GM19455 (cell line): ENCODE data around the gene CDKAL1.
A peak's percentile ranks its signal among the peaks of the same experiment; 100 is the strongest.

Experiments
- ATAC-seq: cut with Tn5 transposase; IDR thresholded peaks from one replicate; pipeline ENCODE4 v1.9.1; 2021; ENCODE audit not compliant: unreplicated experiment

The CDKAL1 gene

GRCh38 chr6:21158873-21159272 lies 624.6 kb downstream of the CDKAL1 start:
- ATAC-seq, result no peak

GRCh38 chr6:21159465-21159864 lies 625.2 kb downstream of the CDKAL1 start:
- ATAC-seq, result no peak

GRCh38 chr6:21161707-21162106 lies 627.5 kb downstream of the CDKAL1 start:
- ATAC-seq, result no peak

GRCh38 chr6:21163110-21163837 lies 629.0 kb downstream of the CDKAL1 start:
- ATAC-seq, result no peak

GRCh38 chr6:21163838-21164180 lies 629.6 kb downstream of the CDKAL1 start:
- ATAC-seq, result no peak

GRCh38 chr6:21164768-21165326 lies 630.6 kb downstream of the CDKAL1 start:
- ATAC-seq, result peak; percentile 65

GRCh38 chr6:21166754-21167153 lies 632.5 kb downstream of the CDKAL1 start:
- no peak for ATAC-seq

- no peak for ATAC-seq
Measured at GRCh38 chr6:21167790-21168189, 633.5 kb downstream of the CDKAL1 start.

- no peak for ATAC-seq
Measured at GRCh38 chr6:21171801-21172200, 637.5 kb downstream of the CDKAL1 start.

GRCh38 chr6:21173031-21173430 lies 638.8 kb downstream of the CDKAL1 start:
- no peak for ATAC-seq

- no peak for ATAC-seq
Measured at GRCh38 chr6:21173678-21174077, 639.4 kb downstream of the CDKAL1 start.

GRCh38 chr6:21176197-21176596 lies 641.9 kb downstream of the CDKAL1 start:
- ATAC-seq, result no peak

GRCh38 chr6:21180155-21180554 lies 645.9 kb downstream of the CDKAL1 start:
- no peak for ATAC-seq

GRCh38 chr6:21180800-21181337 lies 646.6 kb downstream of the CDKAL1 start:
- ATAC-seq, result no peak

GRCh38 chr6:21181866-21182265 lies 647.6 kb downstream of the CDKAL1 start:
- ATAC-seq, result no peak

GRCh38 chr6:21182589-21182988 lies 648.3 kb downstream of the CDKAL1 start:
- no peak for ATAC-seq

- ATAC-seq, result no peak
Measured at GRCh38 chr6:21185861-21186478, 651.7 kb downstream of the CDKAL1 start.

GRCh38 chr6:21186479-21187055 lies 652.3 kb downstream of the CDKAL1 start:
- ATAC-seq, result no peak

- no peak for ATAC-seq
Measured at GRCh38 chr6:21187485-21187884, 653.2 kb downstream of the CDKAL1 start.

- ATAC-seq, result no peak
Measured at GRCh38 chr6:21188505-21189223, 654.4 kb downstream of the CDKAL1 start.

- ATAC-seq, result no peak
Measured at GRCh38 chr6:21189759-21190158, 655.5 kb downstream of the CDKAL1 start.
